Measurements from ENCODE around the gene UNC5A.

The UNC5A gene

GRCh38 chr5:176776916-176777315 lies 33.4 kb upstream of the UNC5A start:
- DNase-seq (ENCODE audit: low spot score): no peak
- TF ChIP-seq CTCF (IDR thresholded peaks at IDR 0.05; ENCODE audit: extremely low read depth, missing control alignments): no peak

- TF ChIP-seq CTCF (IDR thresholded peaks at IDR 0.05; ENCODE audit: extremely low read depth, missing control alignments): no peak
- DNase-seq (ENCODE audit: low spot score): no peak
Observed at GRCh38 chr5:176778921-176779465, 31.4 kb upstream of the UNC5A start.

GRCh38 chr5:176779537-176779936 lies 30.8 kb upstream of the UNC5A start:
- no peak for DNase-seq (ENCODE audit: low spot score)
- TF ChIP-seq CTCF (IDR thresholded peaks at IDR 0.05; ENCODE audit: extremely low read depth, missing control alignments): no peak

- no peak for DNase-seq (ENCODE audit: low spot score)
- no peak for TF ChIP-seq CTCF (IDR thresholded peaks at IDR 0.05; ENCODE audit: extremely low read depth, missing control alignments)
Observed at GRCh38 chr5:176780176-176781053, 29.9 kb upstream of the UNC5A start.

GRCh38 chr5:176781054-176781375 lies 29.3 kb upstream of the UNC5A start:
- DNase-seq (ENCODE audit: low spot score): no peak
- no peak for TF ChIP-seq CTCF (IDR thresholded peaks at IDR 0.05; ENCODE audit: extremely low read depth, missing control alignments)

- no peak for DNase-seq (ENCODE audit: low spot score)
- no peak for TF ChIP-seq CTCF (IDR thresholded peaks at IDR 0.05; ENCODE audit: extremely low read depth, missing control alignments)
Observed at GRCh38 chr5:176781638-176782570, 28.5 kb upstream of the UNC5A start.
